GM23338 (cell line): ENCODE measurements around the gene FOXP1. TPM values are rescaled to one million over a fixed set of nuclear protein-coding genes. Genes with fewer than 3 reads are reported as not detected.

Experiments used
- ATAC-seq: fragments of 200-7000 bp; cut with Tn5 transposase; 3 replicates; pipeline ENCODE4 v1.9.1; 2020
- DNase-seq: peaks from one replicate; pipeline ENCODE4 v3.0.0-alpha.2; 2015; ENCODE audit warnings: low spot score
- H2AFZ ChIP-seq: fragments of 200-600 bp; sonication (generic); 2 replicates; pipeline ENCODE4 v1.8.0; 2016; ENCODE audit warnings: antibody characterized with exemption, mild to moderate bottlenecking, moderate library complexity
- H3F3A ChIP-seq: fragments of 200-600 bp; sonication (generic); replicated peaks from 2 replicates; pipeline ENCODE4 v1.8.0; 2017; ENCODE audit warnings: antibody characterized with exemption, mixed run types, low read depth
- H3K27ac ChIP-seq: fragments of 200-600 bp; sonication (generic); 2 replicates; pipeline ENCODE4 v1.6.1; 2016; ENCODE audit warnings: low read depth
- H3K27me3 ChIP-seq: fragments of 200-600 bp; sonication (generic); 2 replicates; pipeline ENCODE4 v1.8.0; 2016; ENCODE audit warnings: mild to moderate bottlenecking, mixed run types, moderate library complexity; ENCODE audit not compliant: insufficient read depth
- H3K36me3 ChIP-seq: fragments of 200-600 bp; sonication (generic); 2 replicates; pipeline ENCODE4 v1.8.0; 2016; ENCODE audit warnings: mild to moderate bottlenecking; ENCODE audit not compliant: insufficient read depth
- H3K4me1 ChIP-seq: fragments of 200-600 bp; sonication (generic); 2 replicates; pipeline ENCODE4 v1.8.0; 2016; ENCODE audit warnings: mild to moderate bottlenecking, moderate library complexity; ENCODE audit not compliant: insufficient read depth
- H3K4me2 ChIP-seq: fragments of 200-600 bp; sonication (generic); 2 replicates; pipeline ENCODE4 v1.7.1; 2017; ENCODE audit warnings: mixed run types
- H3K4me3 ChIP-seq: fragments of 200-600 bp; sonication (generic); 2 replicates; pipeline ENCODE4 v1.6.1; 2016; ENCODE audit warnings: mixed run types
- H3K79me2 ChIP-seq: fragments of 200-600 bp; sonication (generic); replicated peaks from 2 replicates; pipeline ENCODE4 v1.8.0; 2017; ENCODE audit warnings: mild to moderate bottlenecking; ENCODE audit not compliant: insufficient read depth
- H3K9me2 ChIP-seq: fragments of 200-600 bp; sonication (generic); 2 replicates; pipeline ENCODE4 v1.8.0; 2017; ENCODE audit not compliant: insufficient read depth
- H4K20me1 ChIP-seq: fragments of 200-600 bp; sonication (generic); replicated peaks from 2 replicates; pipeline ENCODE4 v1.8.0; 2017; ENCODE audit warnings: mild to moderate bottlenecking; ENCODE audit not compliant: insufficient read depth
- H3K27ac Mint-ChIP-seq: 2 replicates; pipeline ENCODE4 v1.8.0; 2020; ENCODE audit warnings: inconsistent platforms, mild to moderate bottlenecking, moderate library complexity, mixed read lengths
- H3K27me3 Mint-ChIP-seq: 3 replicates; pipeline ENCODE4 v1.8.0; 2022; ENCODE audit warnings: low read depth, mild to moderate bottlenecking, moderate library complexity, mixed read lengths, inconsistent platforms; ENCODE audit not compliant: insufficient read depth, poor library complexity
- H3K36me3 Mint-ChIP-seq: 3 replicates; pipeline ENCODE4 v1.8.0; 2021; ENCODE audit warnings: low read depth, mild to moderate bottlenecking, inconsistent platforms, moderate library complexity, mixed read lengths
- H3K4me1 Mint-ChIP-seq: 3 replicates; pipeline ENCODE4 v1.8.0; 2020; ENCODE audit warnings: mild to moderate bottlenecking, inconsistent platforms, mixed read lengths
- H3K4me3 Mint-ChIP-seq: 3 replicates; pipeline ENCODE4 v1.8.0; 2021; ENCODE audit warnings: moderate library complexity, mild to moderate bottlenecking, inconsistent platforms, mixed read lengths
- H3K9me3 Mint-ChIP-seq: 3 replicates; pipeline ENCODE4 v1.8.0; 2020; ENCODE audit warnings: moderate library complexity, mild to moderate bottlenecking, inconsistent platforms, mixed read lengths
- CREB1 ChIP-seq: fragments of 250-450 bp; sonication (Bioruptor Pico); IDR thresholded peaks from 2 replicates; pipeline ENCODE4 v1.5.0; 2020; ENCODE audit warnings: low read depth, mild to moderate bottlenecking, moderate library complexity
- CTCF ChIP-seq, 2 experiments: fragments of 200-600 bp in 1 of 2; sonication (generic) in 1 of 2; conservative IDR thresholded peaks; 2 replicates each; pipeline versions ENCODE4 v1.5.1 to v1.6.1; 2016 to 2017; ENCODE audit warnings: antibody characterized with exemption in 2 of 2, low read depth in 2 of 2, mild to moderate bottlenecking in 2 of 2, moderate library complexity in 1 of 2
- EZH2 ChIP-seq: fragments of 200-600 bp; sonication (generic); IDR thresholded peaks from one replicate; pipeline ENCODE4 v1.8.0; 2017; ENCODE audit warnings: antibody characterized with exemption, mild to moderate bottlenecking, low read depth; ENCODE audit not compliant: unreplicated experiment
- EZH2phosphoT487 ChIP-seq: fragments of 200-600 bp; sonication (generic); IDR thresholded peaks from one replicate; pipeline ENCODE4 v1.8.1; 2018; ENCODE audit warnings: antibody characterized with exemption; ENCODE audit not compliant: unreplicated experiment
- JUNB ChIP-seq: IDR thresholded peaks from one replicate; pipeline ENCODE4 v1.6.1; 2016; ENCODE audit warnings: antibody characterized with exemption; ENCODE audit not compliant: unreplicated experiment
- NANOG ChIP-seq: IDR thresholded peaks from 2 replicates; pipeline ENCODE4 v1.6.1; 2016; ENCODE audit warnings: antibody characterized with exemption, borderline replicate concordance
- POLR2AphosphoS5 ChIP-seq: IDR thresholded peaks from 2 replicates; pipeline ENCODE4 v1.6.1; 2016; ENCODE audit warnings: antibody characterized with exemption, low read depth
- REST ChIP-seq: IDR thresholded peaks from one replicate; pipeline ENCODE4 v1.6.1; 2018; ENCODE audit warnings: antibody characterized with exemption; ENCODE audit not compliant: unreplicated experiment
- STAT1 ChIP-seq: IDR thresholded peaks from one replicate; pipeline ENCODE4 v1.6.1; 2016; ENCODE audit warnings: antibody characterized with exemption; ENCODE audit not compliant: unreplicated experiment
- ZNF114 ChIP-seq: fragments of 250-450 bp; sonication (Bioruptor Pico); IDR thresholded peaks from 2 replicates; pipeline ENCODE4 v1.5.0; 2020; ENCODE audit warnings: mild to moderate bottlenecking, moderate library complexity
- ZNF331 ChIP-seq: fragments of 250-450 bp; sonication (Bioruptor Pico); IDR thresholded peaks from 2 replicates; pipeline ENCODE4 v1.5.0; 2020; ENCODE audit warnings: low read depth, mild to moderate bottlenecking, moderate library complexity
- polyA plus RNA-seq: library from polyadenylated mRNA; unstranded; fragments of >200 nt; fragmentation: Nextera tagmentation; extraction: Ambion mirVana; gene quantifications from 2 replicates; pipeline ENCODE4 v1.2.1, GENCODE V29; 2016
- total RNA-seq: library from RNA; depleted of rRNA; stranded (reverse); fragments of >200 nt; shearing (Covaris generic); gene quantifications from 2 replicates; pipeline ENCODE4 v1.2.3, GENCODE V29; 2014
- TF ChIP-seq, protein P1 (sequence below): IDR thresholded peaks from 2 replicates; pipeline ENCODE4 v1.6.1; 2016; ENCODE audit warnings: antibody characterized with exemption

Gene FOXP1
- total and polyA plus RNA-seq, 2 experiments from 2014 or later: 32.9 to 35.5 TPM

- no peak for TF ChIP-seq CTCF (conservative IDR thresholded peaks at IDR 0.05; ENCODE audit: low read depth in 2 of 2)
- no peak for TF ChIP-seq EZH2
- no peak for TF ChIP-seq CREB1
- TF ChIP-seq NANOG: no peak
Observed at GRCh38 chr3:71051893-71052687, 531.4 kb downstream of the FOXP1 start (continued).

- Histone ChIP-seq H3K4me1 (peaks cover 100% of the 10 kb centered on the region), H3K27me3 (no peaks in the 10 kb centered on the region), H3K9me2 (no peaks in the 10 kb centered on the region), H3K36me3 (no peaks in the 10 kb centered on the region), H3K4me2 (peak overlapping the region; percentile 65), H3K4me3 (peak overlapping the region; percentile 32; the same call in 1 of the 2 replicates), H3K79me2 (peaks cover 22% of the 10 kb centered on the region), H2AFZ (no peak overlapping the region), H4K20me1 (no peaks in the 10 kb centered on the region), H3K27ac (no peak overlapping the region; the same call in 1 of the 2 replicates), H3F3A (peaks cover 11% of the 10 kb centered on the region)
- Mint-ChIP-seq H3K4me3 (peak overlapping the region; percentile 25; the same call in 2 of the 3 replicates), H3K36me3 (no peaks in the 10 kb centered on the region; the same call in 2 of the 3 replicates), H3K27me3 (peaks cover 7% of the 10 kb centered on the region), H3K27ac (peak overlapping the region; percentile 46; the same call in 1 of the 2 replicates), H3K4me1 (peaks cover 99% of the 10 kb centered on the region), H3K9me3 (no peaks in the 10 kb centered on the region)
- no peak for DNase-seq
- no peak for ATAC-seq
- TF ChIP-seq REST: no peak
- no peak for TF ChIP-seq POLR2AphosphoS5
- no peak for TF ChIP-seq CREB1
- no peak for TF ChIP-seq ZNF331 (CRISPR knock-in tag)
- no peak for TF ChIP-seq NANOG
- no peak for TF ChIP-seq ZNF114 (CRISPR knock-in tag)
- no peak for TF ChIP-seq JUNB
- no peak for TF ChIP-seq STAT1
- no peak for TF ChIP-seq EZH2phosphoT487
- TF ChIP-seq, protein P1, sequence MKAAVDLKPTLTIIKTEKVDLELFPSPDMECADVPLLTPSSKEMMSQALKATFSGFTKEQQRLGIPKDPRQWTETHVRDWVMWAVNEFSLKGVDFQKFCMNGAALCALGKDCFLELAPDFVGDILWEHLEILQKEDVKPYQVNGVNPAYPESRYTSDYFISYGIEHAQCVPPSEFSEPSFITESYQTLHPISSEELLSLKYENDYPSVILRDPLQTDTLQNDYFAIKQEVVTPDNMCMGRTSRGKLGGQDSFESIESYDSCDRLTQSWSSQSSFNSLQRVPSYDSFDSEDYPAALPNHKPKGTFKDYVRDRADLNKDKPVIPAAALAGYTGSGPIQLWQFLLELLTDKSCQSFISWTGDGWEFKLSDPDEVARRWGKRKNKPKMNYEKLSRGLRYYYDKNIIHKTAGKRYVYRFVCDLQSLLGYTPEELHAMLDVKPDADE: no peak
- TF ChIP-seq CTCF (conservative IDR thresholded peaks at IDR 0.05; ENCODE audit: low read depth in 2 of 2): no peak
- no peak for TF ChIP-seq EZH2
Observed at GRCh38 chr3:71051259-71051595, 532.3 kb downstream of the FOXP1 start.
